ENCODE data around the gene FOXN3. TPM values are rescaled to one million over a fixed set of nuclear protein-coding genes. Genes with fewer than 3 reads are reported as not detected.
A peak's percentile ranks its signal among the peaks of the same experiment; 100 is the strongest.

The FOXN3 gene
- total RNA-seq, 1 donor from 2014 or later: 122 TPM

GRCh38 chr14:89443042-89443629 is 26.1 kb upstream of the FOXN3 start:
- H3K27me3 ChIP-seq (ENCODE audit: insufficient read depth, low read length): no peaks in the 10 kb centered on the region
- peak overlapping the region; percentile 51 for H3K4me2 ChIP-seq (ENCODE audit: low read length)
- no peak overlapping the region for H2AFZ ChIP-seq (ENCODE audit: low read depth, low read length)
- no peaks in the 10 kb centered on the region for H4K20me1 ChIP-seq (ENCODE audit: insufficient read depth, low read length)
- TF ChIP-seq EZH2 (IDR thresholded peaks at IDR 0.05; ENCODE audit: insufficient read depth, low read length): no peak
- TF ChIP-seq, protein P1, sequence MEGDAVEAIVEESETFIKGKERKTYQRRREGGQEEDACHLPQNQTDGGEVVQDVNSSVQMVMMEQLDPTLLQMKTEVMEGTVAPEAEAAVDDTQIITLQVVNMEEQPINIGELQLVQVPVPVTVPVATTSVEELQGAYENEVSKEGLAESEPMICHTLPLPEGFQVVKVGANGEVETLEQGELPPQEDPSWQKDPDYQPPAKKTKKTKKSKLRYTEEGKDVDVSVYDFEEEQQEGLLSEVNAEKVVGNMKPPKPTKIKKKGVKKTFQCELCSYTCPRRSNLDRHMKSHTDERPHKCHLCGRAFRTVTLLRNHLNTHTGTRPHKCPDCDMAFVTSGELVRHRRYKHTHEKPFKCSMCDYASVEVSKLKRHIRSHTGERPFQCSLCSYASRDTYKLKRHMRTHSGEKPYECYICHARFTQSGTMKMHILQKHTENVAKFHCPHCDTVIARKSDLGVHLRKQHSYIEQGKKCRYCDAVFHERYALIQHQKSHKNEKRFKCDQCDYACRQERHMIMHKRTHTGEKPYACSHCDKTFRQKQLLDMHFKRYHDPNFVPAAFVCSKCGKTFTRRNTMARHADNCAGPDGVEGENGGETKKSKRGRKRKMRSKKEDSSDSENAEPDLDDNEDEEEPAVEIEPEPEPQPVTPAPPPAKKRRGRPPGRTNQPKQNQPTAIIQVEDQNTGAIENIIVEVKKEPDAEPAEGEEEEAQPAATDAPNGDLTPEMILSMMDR (IDR thresholded peaks at IDR 0.05; ENCODE audit: insufficient read depth, low read depth, low read length): no peak
- Mint-ChIP-seq H3K27ac (ENCODE audit: unreplicated experiment) (peak overlapping the region; percentile 90), H3K4me1 (ENCODE audit: low read depth, unreplicated experiment) (peaks cover 27% of the 10 kb centered on the region), H3K36me3 (ENCODE audit: low read depth, unreplicated experiment) (no peaks in the 10 kb centered on the region), H3K9me3 (ENCODE audit: unreplicated experiment) (peaks cover 5% of the 10 kb centered on the region), H3K4me3 (ENCODE audit: unreplicated experiment) (peak overlapping the region; percentile 56), H3K27me3 (ENCODE audit: low read depth, unreplicated experiment) (no peaks in the 10 kb centered on the region)
- peak overlapping the region; percentile 72 for H3K27ac ChIP-seq (ENCODE audit: low read depth, low read length)
- peak overlapping the region; percentile 47 for H3K9ac ChIP-seq (ENCODE audit: low read length)
- DNase-seq (ENCODE audit: low read depth) (no peak), FAIRE-seq (peak; percentile 17)
- no peaks in the 10 kb centered on the region for H3K79me2 ChIP-seq (ENCODE audit: insufficient read depth, low read length)
- H3K4me1 ChIP-seq (ENCODE audit: insufficient read depth, low read length): peaks cover 19% of the 10 kb centered on the region
- H3K9me3 ChIP-seq (ENCODE audit: insufficient read depth, low read depth, low read length): no peaks in the 10 kb centered on the region
- no peak overlapping the region for H3K4me3 ChIP-seq (ENCODE audit: insufficient read depth, low read depth, low read length)
- H3K36me3 ChIP-seq (ENCODE audit: insufficient read depth, low read length): no peaks in the 10 kb centered on the region

- H3K27ac Mint-ChIP-seq (ENCODE audit: unreplicated experiment): peak overlapping the region; percentile 31
- no peak for FAIRE-seq
- H2AFZ ChIP-seq (ENCODE audit: low read depth, low read length): no peak overlapping the region
Observed at GRCh38 chr14:89442280-89442679, 25.2 kb upstream of the FOXN3 start.

More at GRCh38 chr14:89442280-89442679, 25.2 kb upstream of the FOXN3 start:
- Histone ChIP-seq H3K27ac (ENCODE audit: low read depth, low read length) (peak overlapping the region; percentile 72), H3K27me3 (ENCODE audit: insufficient read depth, low read length) (no peaks in the 10 kb centered on the region), H4K20me1 (ENCODE audit: insufficient read depth, low read length) (no peaks in the 10 kb centered on the region), H3K9ac (ENCODE audit: low read length) (no peak overlapping the region), H3K4me3 (ENCODE audit: insufficient read depth, low read depth, low read length) (no peak overlapping the region), H3K36me3 (ENCODE audit: insufficient read depth, low read length) (no peaks in the 10 kb centered on the region), H3K79me2 (ENCODE audit: insufficient read depth, low read length) (no peaks in the 10 kb centered on the region), H3K4me1 (ENCODE audit: insufficient read depth, low read length) (peaks cover 19% of the 10 kb centered on the region), H3K9me3 (ENCODE audit: insufficient read depth, low read depth, low read length) (no peaks in the 10 kb centered on the region), H3K4me2 (ENCODE audit: low read length) (no peak overlapping the region)
- H3K27me3 Mint-ChIP-seq (ENCODE audit: low read depth, unreplicated experiment): no peaks in the 10 kb centered on the region
- no peak for TF ChIP-seq EZH2 (IDR thresholded peaks at IDR 0.05; ENCODE audit: insufficient read depth, low read length)
- TF ChIP-seq, protein P1 (IDR thresholded peaks at IDR 0.05; ENCODE audit: insufficient read depth, low read depth, low read length): no peak
- H3K4me3 Mint-ChIP-seq (ENCODE audit: unreplicated experiment): no peak overlapping the region
- H3K36me3 Mint-ChIP-seq (ENCODE audit: low read depth, unreplicated experiment): peaks cover under 1% of the 10 kb centered on the region
- DNase-seq (ENCODE audit: low read depth): no peak
- no peaks in the 10 kb centered on the region for H3K9me3 Mint-ChIP-seq (ENCODE audit: unreplicated experiment)
- H3K4me1 Mint-ChIP-seq (ENCODE audit: low read depth, unreplicated experiment): peaks cover 33% of the 10 kb centered on the region

Data from astrocyte (in vitro differentiated cells and primary cell).